PC-9 (cell line): ENCODE results near the gene SEL1L.

Experiments
- EZH2 ChIP-seq: fragments of 200-600 bp; sonication (generic); IDR thresholded peaks from 2 replicates; pipeline ENCODE4 v1.8.0; 2017; ENCODE audit warnings: antibody characterized with exemption, low read depth
- TF ChIP-seq, protein P1 (sequence below): fragments of 200-600 bp; sonication (generic); conservative IDR thresholded peaks from 2 replicates; pipeline ENCODE4 v1.6.1; 2017; ENCODE audit warnings: mixed run types, antibody characterized with exemption, mild to moderate bottlenecking, moderate library complexity

DNA sequence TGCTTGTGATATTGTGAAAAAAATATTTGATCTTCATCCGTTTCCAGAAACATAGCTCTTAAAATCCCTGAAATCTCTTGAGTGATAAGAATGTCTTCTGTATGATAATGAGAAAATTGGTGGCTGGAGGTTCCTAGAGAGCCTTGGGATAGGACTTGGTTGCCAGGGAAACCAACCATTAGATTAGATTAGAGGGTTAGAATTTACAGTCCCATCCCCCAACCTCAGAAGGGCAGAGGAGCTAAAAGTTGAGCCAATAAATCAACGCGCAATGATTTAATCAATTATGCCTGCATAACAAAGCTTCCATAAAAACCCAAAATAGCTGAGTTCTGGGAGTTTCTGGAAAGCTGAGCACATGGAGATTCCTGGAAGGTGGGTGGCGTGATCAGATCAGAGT, 10.6 kb downstream of the SEL1L start:
- TF ChIP-seq, protein P1, sequence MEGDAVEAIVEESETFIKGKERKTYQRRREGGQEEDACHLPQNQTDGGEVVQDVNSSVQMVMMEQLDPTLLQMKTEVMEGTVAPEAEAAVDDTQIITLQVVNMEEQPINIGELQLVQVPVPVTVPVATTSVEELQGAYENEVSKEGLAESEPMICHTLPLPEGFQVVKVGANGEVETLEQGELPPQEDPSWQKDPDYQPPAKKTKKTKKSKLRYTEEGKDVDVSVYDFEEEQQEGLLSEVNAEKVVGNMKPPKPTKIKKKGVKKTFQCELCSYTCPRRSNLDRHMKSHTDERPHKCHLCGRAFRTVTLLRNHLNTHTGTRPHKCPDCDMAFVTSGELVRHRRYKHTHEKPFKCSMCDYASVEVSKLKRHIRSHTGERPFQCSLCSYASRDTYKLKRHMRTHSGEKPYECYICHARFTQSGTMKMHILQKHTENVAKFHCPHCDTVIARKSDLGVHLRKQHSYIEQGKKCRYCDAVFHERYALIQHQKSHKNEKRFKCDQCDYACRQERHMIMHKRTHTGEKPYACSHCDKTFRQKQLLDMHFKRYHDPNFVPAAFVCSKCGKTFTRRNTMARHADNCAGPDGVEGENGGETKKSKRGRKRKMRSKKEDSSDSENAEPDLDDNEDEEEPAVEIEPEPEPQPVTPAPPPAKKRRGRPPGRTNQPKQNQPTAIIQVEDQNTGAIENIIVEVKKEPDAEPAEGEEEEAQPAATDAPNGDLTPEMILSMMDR, result no peak
- TF ChIP-seq EZH2, result no peak
